Right ventricle myocardium inferior (tissue), 1 donor: ENCODE data around the gene IFT122. TPM values are rescaled to one million over a fixed set of nuclear protein-coding genes. Genes with fewer than 3 reads are reported as not detected.
"Not testable (repeated sequence)": the region's sequence is repeated elsewhere in the genome, so short reads cannot be mapped to it uniquely, and the experiment has no call there.

Experiments used
- ATAC-seq: fragments of 200-7000 bp; cut with Tn5 transposase; one replicate; pipeline ENCODE4 v1.9.1; 2020; ENCODE audit warnings: mild to moderate bottlenecking, moderate library complexity
- DNase-seq: peaks from one replicate; pipeline ENCODE4 v3.0.0; 2021; ENCODE audit errors: missing footprints
- intact Hi-C: fragments of 100-400 bp; cut with DNase I; formaldehyde crosslinking; loops from one replicate; pipeline ENCODE4 v1.11.0; 2022
- total RNA-seq: library from RNA; stranded (reverse); fragmentation: NEBNext Ultra II Directional; extraction: Animal tissue kit (Norgen Biotek cat#: 25700); gene quantifications from one replicate; pipeline ENCODE4 v1.2.1, GENCODE V29; 2021
- donor health status: DM: no; HTN: yes; CAD: no; lungs with severe emphysema.

The IFT122 gene
- total RNA-seq, 1 donor from 2014 or later, result 19.7 TPM

DNA sequence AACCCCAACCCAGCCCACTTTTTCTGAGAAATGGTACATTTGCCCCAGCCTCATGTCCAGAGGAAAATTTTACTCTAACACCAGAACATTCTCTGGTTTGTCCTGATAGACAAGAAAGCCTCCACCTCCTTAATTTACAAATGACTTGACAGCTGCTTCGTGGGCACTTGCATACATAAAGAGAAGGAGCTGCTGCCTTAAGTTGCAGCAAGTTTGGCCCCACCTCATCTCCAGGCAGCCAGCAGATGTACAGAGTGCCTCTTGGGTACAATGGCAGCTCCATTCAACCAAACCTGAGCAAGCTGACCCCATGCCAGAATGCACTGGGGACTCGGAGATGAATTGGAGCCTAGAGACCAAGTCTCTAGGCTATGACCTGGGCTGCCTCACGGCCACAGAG lies 96.8 kb downstream of the IFT122 start:
- DNase-seq (peak; percentile 1), ATAC-seq (no peak)
- intact Hi-C loops, result no loop called here

DNA sequence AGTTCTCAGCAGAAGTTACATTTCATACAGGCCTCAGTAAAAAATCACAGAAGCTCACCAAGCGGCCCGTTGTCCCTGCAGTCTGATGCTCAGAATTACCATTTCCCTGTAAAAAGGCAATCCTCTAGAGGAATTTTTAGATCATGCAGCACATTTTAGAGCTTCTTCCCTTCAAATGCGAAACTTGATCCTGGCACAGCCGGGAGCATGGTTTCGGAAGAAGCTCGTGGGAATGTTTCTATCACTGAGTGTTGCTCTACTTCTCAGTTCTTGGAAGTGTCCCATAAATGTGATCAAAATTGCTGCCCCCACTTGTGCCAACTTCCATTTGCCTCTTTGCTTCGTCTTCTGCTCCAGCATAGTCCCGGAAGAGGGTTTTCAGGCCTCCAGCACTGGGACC lies 99.2 kb downstream of the IFT122 start:
- intact Hi-C loops, result no loop called here
- ATAC-seq, result no peak
- DNase-seq, result peak; percentile 26

DNA sequence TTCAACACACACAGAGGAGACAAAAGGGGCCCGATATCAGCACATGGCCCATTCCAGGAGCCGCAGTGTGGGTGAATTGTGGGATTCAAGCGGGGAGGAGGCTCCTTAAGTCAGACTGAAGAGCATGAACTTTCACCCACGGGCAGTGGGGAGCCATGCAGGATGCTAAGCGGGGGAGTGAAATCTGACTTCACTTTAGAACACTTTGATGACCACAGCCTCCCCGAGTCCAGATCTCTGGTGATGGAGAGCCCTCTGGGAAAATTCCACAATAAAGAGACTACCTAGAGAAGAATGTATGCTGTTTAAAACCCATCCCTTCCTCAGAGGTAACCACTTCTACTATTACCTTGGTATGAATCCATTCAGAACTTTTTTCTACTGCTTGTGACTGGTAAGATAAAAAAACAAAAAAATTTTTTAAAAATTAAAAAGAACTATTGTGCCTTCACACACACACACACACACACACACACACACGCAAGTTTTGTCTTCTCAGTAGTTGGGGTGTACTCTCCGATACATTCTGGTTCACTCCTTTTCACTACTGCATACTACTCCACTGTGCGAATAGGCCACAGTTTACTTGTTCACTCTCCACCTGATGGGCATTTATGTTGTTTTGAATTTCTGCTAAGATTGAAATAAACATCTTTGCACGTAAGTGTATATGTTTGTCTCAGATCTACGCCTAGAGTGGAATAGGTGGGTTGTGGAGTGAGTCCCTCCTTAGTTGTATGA lies 100.9 kb downstream of the IFT122 start:
- DNase-seq (peak; percentile 43), ATAC-seq (no peak)
- intact Hi-C loops, result no loop called here

DNA sequence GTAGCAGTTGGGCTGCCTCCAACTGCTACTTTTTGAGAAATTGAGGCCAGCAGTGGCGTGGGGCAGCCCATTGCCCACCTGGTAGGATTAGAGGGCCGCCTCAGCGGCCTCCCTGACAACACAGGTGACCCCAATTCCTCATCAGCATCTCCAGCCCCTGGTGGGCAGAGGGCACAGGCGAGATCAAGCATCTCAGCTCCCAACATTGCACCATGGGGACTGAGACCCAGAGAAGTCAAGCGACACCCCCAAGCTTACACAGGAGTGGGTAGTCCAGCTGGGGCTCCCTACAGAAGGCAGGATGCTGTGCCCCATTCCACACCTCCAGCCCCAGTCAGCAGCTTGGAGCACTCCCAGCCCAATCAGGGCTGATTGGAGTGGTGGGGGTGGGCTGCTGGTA lies 102.7 kb downstream of the IFT122 start:
- ATAC-seq (no peak), DNase-seq (peak; percentile 14)
- intact Hi-C loops, result no loop called here

DNA sequence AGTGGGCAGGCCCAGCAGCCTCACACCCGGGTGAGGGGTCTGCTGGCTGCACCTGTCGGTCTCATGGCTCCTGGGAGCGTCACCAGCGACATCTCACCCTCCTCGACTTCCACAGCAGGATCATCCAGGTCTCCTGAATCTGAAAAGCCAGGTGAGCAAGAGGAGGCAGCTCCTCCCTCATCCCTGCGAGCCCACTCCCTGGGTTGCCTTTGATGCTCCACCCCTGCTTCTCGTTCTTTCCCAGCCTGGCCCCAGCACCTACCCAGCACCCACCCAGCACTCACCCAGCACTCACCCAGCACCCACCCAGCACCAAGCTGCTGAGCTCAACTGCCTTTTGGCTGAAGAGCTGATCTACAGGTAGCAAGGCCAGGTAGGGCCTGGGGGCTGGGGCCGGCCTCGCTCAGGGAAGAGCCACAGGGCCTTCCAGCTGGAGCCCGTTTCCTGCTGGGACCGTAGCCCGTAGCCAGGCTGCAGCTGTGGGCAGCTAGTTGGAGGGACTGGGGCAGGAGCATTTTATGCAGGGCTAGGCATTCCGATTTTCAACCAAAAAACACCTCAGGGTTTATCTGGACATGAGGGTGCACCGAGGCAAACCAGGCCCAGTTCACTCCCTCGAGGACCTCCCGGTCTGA lies 103.2 kb downstream of the IFT122 start, which contains the start of gene H1-8:
Gene H1-8 (plus strand): TSS at position 20 of the 635 bp plus-strand sequence. CDS start 44 bp downstream, at position 64.
- ATAC-seq, result no peak
- DNase-seq, result peak; percentile 55
- intact Hi-C loops, result no loop called here

DNA sequence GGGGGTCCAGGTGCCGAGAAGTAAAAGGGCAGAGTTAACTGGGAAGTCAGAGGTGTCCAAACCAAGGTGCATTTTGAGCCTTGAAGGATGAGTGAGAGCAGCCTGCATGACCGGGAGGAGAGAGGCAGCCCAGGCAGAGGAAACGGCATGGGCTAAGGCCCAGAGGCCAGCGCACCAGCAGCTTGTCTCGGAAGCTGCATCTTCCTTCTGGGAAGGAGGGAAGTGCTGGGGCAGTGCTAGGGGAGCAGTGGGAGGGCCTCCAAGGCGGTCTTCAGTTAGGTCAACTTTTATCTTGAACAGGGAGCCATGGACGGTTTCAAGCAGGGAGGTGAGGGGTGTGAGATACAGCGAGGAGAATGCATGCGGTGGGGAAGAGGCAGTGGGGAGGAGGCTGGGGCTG lies 104.0 kb downstream of the IFT122 start:
- ATAC-seq (no peak), DNase-seq (peak; percentile 45)
- intact Hi-C loops, result no loop called here

DNA sequence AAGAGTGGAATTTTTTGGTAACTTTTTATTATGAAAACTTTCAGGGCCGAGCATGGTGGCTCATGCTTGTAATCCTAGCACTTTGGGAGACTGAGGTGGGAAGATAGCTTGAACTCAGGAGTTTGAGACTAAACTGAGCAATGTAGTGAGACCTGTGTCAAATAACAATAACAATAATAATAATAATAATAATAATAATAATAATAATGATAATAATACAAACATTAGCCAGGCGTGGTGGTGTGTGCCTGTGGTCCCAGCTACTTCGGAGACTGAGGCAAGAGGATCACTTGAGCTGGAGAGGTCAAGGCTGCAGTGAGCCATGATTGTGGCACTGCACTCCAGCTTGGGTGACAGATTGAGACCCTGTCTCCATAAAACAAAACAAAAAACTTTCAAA lies 105.9 kb downstream of the IFT122 start:
- intact Hi-C loops, result not testable (repeated sequence)

DNA sequence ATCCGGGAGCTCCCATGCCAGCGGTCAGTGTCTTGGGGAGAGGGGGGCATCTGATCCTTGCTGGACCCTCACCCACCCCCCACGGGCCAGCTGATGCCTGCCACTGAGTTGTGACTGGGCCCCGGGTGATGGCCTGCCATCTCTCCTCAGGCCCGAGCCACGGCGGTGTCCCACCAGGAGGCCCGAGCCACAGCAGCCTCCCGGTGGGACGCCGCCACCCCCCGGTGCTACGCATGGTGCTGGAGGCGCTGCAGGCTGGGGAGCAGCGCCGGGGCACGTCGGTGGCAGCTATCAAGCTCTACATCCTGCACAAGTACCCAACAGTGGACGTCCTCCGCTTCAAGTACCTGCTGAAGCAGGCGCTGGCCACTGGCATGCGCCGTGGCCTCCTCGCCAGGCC lies 107.2 kb downstream of the IFT122 start:
- intact Hi-C loops, result no loop called here
- DNase-seq (peak; percentile 65), ATAC-seq (no peak)

More for the DNA sequence above, 105.9 kb downstream of the IFT122 start:
- peak; percentile 28 for DNase-seq
- not testable (repeated sequence) for ATAC-seq

DNA sequence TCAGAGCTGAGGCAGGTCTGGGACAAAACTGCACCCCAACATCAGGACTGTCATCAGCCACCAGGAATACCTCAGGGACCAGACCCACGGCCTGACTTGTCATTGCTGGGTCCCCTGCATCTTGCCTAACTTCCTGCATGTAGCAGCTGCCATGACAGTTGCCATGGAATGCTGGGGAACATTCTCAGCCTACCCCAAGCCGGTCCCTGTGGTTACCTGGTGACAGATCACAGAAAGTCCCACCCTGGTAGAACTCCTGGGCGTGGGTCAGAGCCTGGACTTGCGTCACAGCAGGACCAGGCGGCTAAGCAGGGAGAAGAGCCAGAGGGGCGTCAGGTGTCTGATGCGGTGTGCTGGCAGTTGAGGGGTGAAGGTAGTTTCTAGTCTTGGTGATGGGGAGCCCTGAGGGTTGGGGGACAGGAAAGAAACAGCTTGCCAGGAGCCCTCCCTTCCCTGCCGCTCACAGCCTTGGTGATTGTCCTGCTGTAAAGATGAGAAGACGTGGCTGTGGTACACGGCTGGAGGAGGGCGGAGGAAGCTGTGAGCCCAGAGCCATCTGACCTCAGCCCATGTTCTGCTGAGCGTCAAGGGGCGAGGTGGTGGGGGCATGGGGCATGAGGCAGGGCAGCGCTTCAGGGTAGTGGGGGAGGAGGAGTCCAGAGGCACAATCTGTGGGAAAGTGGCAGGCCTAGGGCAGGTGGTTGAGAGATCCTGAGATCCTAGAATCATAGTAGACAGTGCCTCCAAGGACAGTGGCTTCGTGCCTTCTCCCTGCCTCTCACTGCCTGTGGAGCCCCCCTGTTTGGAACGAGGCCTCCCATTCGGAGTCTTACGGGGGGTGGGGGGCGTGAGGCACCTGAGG lies 108.3 kb downstream of the IFT122 start:
- intact Hi-C loops, result no loop called here
- DNase-seq, result peak; percentile 47
- no peak for ATAC-seq

DNA sequence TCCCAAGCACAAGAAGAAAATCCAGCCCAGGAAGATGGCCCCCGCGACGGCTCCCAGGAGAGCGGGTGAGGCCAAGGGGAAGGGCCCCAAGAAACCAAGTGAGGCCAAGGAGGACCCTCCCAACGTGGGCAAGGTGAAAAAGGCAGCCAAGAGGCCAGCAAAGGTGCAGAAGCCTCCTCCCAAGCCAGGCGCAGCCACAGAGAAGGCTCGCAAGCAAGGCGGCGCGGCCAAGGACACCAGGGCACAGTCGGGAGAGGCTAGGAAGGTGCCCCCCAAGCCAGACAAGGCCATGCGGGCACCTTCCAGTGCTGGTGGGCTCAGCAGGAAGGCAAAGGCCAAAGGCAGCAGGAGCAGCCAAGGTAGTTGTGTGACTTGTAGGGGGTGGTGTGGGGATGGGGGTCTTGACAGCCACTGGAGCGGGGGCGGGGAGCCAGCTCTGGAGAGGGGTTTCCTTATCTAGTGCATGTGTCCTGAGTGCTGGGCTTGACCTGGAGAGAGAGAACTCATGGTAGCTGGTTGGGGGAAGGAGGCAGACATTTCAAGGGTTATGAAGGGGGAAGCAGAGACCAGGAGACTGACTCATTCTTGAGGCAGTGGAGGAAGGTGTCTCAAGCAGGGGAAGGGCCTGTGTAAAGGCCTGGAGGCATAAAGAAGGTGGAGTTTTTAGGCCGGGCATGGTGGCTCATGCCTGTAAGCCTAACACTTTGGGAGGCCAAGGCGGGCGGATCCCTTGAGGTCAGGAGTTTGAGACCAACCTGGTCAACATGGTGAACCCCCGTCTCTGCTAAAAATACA lies 109.2 kb downstream of the IFT122 start:
- intact Hi-C loops, result no loop called here
- ATAC-seq, result no peak
- DNase-seq, result peak; percentile 35

DNA sequence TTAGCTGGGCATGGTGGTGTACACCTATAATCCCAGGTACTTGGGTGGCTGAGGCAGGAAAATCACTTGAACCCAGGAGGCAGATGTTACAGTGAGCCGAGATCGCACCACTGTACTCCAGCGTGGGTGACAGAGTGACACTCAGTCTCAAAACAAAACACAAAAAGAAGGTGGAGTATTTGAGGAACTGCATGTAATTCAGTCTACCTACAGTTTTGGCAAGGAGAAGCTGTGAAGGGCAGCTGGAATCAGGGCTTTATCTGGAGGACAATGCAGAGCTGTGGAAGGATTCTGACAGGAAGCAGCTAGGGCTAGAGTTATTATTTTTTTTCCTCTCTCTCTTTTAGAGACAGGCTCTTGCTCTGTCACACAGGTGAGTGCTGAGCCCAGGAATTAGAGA lies 109.8 kb downstream of the IFT122 start:
- ATAC-seq (no peak), DNase-seq (no peak)
- intact Hi-C loops, result no loop called here

DNA sequence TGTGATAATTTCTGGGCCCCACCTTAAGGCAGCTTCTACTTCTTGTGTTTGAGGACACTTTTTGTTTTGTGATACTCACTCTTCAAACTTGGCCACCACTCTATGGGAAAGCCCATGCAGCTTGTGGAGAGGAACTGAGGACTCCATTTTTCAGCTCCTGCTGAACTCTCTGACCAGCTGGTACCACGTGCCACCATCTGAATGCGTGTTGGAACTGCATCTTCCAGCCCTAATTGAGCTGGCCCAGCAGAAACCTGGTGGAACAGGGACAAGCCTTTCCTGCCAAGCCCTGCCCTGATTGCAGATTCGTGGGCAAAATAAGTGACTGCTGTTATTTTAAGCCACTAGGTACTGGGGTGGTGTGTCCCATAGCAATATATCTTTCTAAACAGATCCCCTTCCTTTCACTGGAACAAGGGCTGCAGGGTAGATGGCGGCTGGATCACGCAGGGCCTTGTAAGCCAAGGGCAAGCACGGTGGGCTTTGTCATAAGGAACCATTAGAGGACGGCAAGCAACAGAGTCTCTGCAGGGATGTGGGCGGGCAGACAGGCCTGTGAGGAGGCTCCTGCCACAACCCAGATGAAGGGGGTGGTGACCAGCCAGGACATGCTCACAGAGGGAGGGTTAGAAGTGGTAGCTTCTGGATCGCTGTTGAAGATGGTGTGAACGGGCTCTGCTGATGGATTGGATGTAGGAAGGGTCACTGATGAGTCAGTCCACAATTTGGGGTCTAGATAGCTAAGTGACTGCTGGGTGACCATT lies 112.4 kb downstream of the IFT122 start:
- ATAC-seq, result peak; percentile 11
- peak; percentile 63 for DNase-seq
- intact Hi-C loops, result no loop called here

DNA sequence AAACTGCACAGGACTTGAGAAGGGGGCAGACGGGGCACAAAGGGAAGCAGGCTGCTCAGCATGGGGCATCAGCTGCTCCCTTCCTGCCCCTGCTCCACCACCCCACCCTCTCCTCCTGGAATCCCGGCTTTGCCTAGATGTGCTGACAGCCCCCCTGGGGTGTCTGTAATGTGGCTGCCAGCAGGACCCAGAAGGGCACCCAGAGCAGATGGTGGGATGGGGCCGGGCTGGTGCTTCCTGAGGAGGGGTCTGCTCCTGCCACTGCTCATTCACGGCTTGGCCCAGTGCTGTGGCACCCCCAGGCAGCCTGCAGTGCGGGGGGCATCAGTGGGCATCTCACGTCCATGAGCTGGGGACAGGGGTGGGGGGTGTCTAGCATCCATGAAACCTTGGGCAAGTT lies 113.1 kb downstream of the IFT122 start:
- ATAC-seq (no peak), DNase-seq (peak; percentile 54)
- intact Hi-C loops, result no loop called here

DNA sequence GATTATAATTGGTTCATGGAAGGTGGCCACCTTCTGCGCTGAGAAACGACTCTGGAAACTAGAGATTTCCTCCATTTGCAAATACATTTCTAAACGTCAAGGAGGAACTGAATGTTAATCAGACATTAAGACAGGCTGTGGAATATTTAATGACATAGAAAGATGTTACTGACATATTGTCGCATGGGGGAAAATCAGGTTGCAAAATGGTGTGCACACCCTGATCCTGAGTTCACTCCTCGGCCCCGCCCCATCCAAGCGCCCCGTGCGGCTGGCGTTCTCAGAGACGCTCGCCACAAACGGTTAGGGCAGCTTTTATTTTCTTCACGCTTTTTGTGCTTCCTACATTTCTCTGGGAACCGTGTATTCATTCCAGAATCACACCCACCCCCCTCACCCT lies 113.7 kb downstream of the IFT122 start:
- intact Hi-C loops, result no loop called here
- DNase-seq, result peak; percentile 67
- no peak for ATAC-seq

DNA sequence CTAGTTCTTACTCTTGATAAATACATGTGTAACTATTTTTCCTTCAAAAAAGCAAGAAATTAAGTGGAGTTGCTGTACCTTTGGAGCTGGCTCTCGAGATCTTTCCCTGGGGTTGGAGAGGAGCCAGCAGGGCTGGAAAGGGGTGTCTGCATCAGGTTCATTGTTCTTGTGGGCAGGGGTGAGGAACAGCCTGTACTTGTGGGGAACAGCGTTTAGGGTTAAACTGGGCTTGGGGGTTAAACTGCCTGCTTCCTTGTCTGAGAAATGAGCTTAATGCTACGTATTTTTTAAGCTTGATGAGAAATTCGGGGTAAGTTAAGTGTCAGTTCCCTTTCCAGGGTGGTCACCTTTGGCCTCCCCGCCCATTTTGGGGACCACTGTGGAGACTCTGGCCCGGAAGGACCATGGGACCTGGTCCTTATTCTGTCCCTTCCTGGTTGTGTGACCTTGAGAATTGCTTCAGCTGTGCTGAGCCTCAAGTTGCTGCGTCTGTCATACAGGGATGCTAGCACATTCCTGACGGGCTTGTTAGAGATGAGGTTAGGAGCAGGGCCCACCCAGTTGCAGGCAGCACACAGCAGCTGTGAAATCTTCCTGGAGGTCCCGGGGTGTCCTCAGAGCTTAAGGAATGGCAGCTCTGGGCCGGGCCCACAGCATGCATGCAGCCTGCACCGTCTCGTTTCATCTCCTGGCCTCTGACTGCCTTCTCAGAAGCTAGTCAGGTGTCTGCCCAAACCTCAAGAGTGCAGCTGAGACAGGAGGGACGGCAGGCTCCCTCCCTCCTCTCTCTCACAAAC lies 114.5 kb downstream of the IFT122 start:
- ATAC-seq (no peak), DNase-seq (peak; percentile 37)
- intact Hi-C loops, result no loop called here

DNA sequence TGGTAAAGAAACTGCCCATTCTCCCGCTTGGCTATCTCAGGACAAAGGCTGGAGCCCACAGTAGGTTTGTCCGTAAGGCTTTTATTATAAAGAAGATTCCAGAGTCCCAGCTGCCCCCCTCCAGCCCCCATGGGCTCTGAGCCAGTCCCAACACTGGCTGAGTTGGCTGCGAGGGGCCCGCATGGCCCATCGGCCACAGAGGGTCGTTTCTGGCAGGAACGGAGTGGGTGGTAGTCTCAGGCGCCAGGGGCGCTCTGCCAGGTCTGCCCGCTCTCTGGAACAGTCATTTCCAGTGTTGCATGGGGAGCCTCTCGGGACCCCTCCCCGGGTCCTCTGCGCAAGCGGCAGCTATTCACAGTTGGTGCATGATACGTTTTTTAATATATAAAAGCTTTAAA lies 115.1 kb downstream of the IFT122 start:
- intact Hi-C loops, result no loop called here
- ATAC-seq (no peak), DNase-seq (peak; percentile 67)

DNA sequence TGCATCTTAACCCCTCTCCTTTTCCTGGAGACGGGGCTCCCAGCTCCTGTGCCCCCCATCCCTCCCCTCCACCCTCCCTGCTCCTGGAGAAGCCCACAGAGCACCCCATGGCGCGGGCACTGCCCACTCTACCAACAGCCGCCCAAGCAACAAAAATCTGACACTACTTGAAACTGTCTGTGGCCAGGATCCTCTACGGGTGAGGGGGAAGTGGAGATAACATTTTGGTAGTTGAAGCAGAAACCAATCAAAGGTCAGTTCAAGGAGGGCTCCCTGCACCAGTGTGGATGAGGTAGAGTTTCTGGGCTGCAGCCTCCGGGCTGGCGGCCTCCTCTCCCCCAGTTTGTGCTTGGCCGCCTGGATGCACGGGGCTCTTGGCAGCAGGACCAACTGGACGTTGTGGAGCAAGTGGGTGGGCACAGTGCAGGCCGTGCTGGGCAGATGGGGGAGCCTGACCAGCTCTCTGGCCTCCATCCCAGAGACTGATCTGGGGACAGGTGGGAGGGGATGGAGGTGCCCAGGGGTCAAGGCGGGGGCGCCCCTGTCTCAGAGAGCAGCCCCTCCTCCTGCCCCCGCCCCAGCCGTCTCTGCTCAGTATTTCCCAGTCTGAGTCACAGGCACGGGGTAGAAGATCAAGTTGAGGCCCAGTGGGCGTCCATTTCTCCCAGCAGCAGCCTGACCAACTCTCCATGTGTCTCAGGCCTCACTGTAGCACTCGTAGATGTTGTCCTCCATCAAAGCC lies 115.8 kb downstream of the IFT122 start:
- intact Hi-C loops, result no loop called here
- peak; percentile 23 for DNase-seq

More for the DNA sequence above, 115.8 kb downstream of the IFT122 start:
- no peak for ATAC-seq
